WTC11 (cell line): Measurements from ENCODE around the gene FOXP1. TPM values are rescaled to one million over a fixed set of nuclear protein-coding genes. Genes with fewer than 3 reads are reported as not detected.

ENCODE experiments used
- ATAC-seq: fragments of 200-7000 bp; cut with Tn5 transposase; 2 replicates; pipeline ENCODE4 v1.10.0; 2021; ENCODE audit warnings: mild to moderate bottlenecking, moderate library complexity
- CTCF ChIA-PET: fragments of 300-600 bp; sonication (Branson Sonifier 250); formaldehyde crosslinking; loops from one replicate; lab custom pipeline; 2021; ENCODE audit warnings: antibody characterized with exemption; lab: Charles Lee
- POLR2A ChIA-PET: fragments of 350-600 bp; sonication (Branson Sonifier 250); formaldehyde crosslinking; loops from one replicate; lab custom pipeline; 2021; ENCODE audit warnings: antibody characterized with exemption; lab: Charles Lee
- DNase-seq: peaks from one replicate; pipeline ENCODE4 v3.0.0; 2021; ENCODE audit warnings: low spot score
- H3K27ac Mint-ChIP-seq: 2 replicates; pipeline ENCODE4 v1.8.0; 2021; ENCODE audit warnings: mixed read lengths
- H3K27me3 Mint-ChIP-seq: 2 replicates; pipeline ENCODE4 v1.8.0; 2021; ENCODE audit warnings: low read depth, mild to moderate bottlenecking, moderate library complexity, mixed read lengths
- H3K36me3 Mint-ChIP-seq: 2 replicates; pipeline ENCODE4 v1.8.0; 2021; ENCODE audit warnings: mixed read lengths
- H3K4me1 Mint-ChIP-seq: 2 replicates; pipeline ENCODE4 v1.8.0; 2022; ENCODE audit warnings: mixed read lengths
- H3K4me3 Mint-ChIP-seq: 2 replicates; pipeline ENCODE4 v1.8.0; 2021; ENCODE audit warnings: mild to moderate bottlenecking, moderate library complexity, mixed read lengths
- H3K9me3 Mint-ChIP-seq: 2 replicates; pipeline ENCODE4 v1.8.0; 2021; ENCODE audit warnings: mixed read lengths
- ATF2 ChIP-seq: sonication (generic); formaldehyde crosslinking; IDR thresholded peaks from 2 replicates; pipeline ENCODE4 v1.8.1; 2022; ENCODE audit warnings: low read depth, missing genetic modification reagents, borderline replicate concordance
- E2F1 ChIP-seq: sonication (generic); formaldehyde crosslinking; IDR thresholded peaks from 2 replicates; pipeline ENCODE4 v1.8.0; 2022; ENCODE audit warnings: mild to moderate bottlenecking, missing genetic modification reagents
- E2F4 ChIP-seq: sonication (generic); formaldehyde crosslinking; IDR thresholded peaks from 2 replicates; pipeline ENCODE4 v1.8.1; 2022; ENCODE audit warnings: low read depth, mild to moderate bottlenecking, moderate library complexity, missing genetic modification reagents, borderline replicate concordance
- FOXJ3 ChIP-seq: sonication (generic); formaldehyde crosslinking; IDR thresholded peaks from 2 replicates; pipeline ENCODE4 v1.9.0; 2021; ENCODE audit warnings: missing genetic modification reagents, mild to moderate bottlenecking, borderline replicate concordance
- FOXK1 ChIP-seq: sonication (generic); formaldehyde crosslinking; IDR thresholded peaks from 2 replicates; pipeline ENCODE4 v1.8.0; 2022; ENCODE audit warnings: mild to moderate bottlenecking, moderate library complexity, missing genetic modification reagents
- JAZF1 ChIP-seq: fragments of 250-450 bp; sonication (Bioruptor Pico); IDR thresholded peaks from 2 replicates; pipeline ENCODE4 v1.9.0; 2021; ENCODE audit warnings: moderate library complexity, mild to moderate bottlenecking, inconsistent platforms
- MLX ChIP-seq: sonication (generic); formaldehyde crosslinking; IDR thresholded peaks from 2 replicates; pipeline ENCODE4 v1.8.1; 2023; ENCODE audit warnings: mild to moderate bottlenecking, missing genetic modification reagents, moderate library complexity
- NFATC4 ChIP-seq: fragments of 250-450 bp; sonication (Bioruptor Pico); IDR thresholded peaks from 2 replicates; pipeline ENCODE4 v1.9.0; 2021; ENCODE audit warnings: mild to moderate bottlenecking
- SMAD3 ChIP-seq: sonication (generic); formaldehyde crosslinking; IDR thresholded peaks from 2 replicates; pipeline ENCODE4 v1.8.0; 2022; ENCODE audit warnings: missing genetic modification reagents, mild to moderate bottlenecking, borderline replicate concordance
- TP53 ChIP-seq: sonication (generic); formaldehyde crosslinking; IDR thresholded peaks from 2 replicates; pipeline ENCODE4 v1.8.1; 2023; ENCODE audit warnings: mild to moderate bottlenecking, missing genetic modification reagents
- ZBTB21 ChIP-seq: sonication (generic); formaldehyde crosslinking; IDR thresholded peaks from 2 replicates; pipeline ENCODE4 v1.8.1; 2023; ENCODE audit warnings: mild to moderate bottlenecking, missing genetic modification reagents, borderline replicate concordance
- ZNF219 ChIP-seq: sonication (generic); formaldehyde crosslinking; IDR thresholded peaks from 2 replicates; pipeline ENCODE4 v1.8.0; 2023; ENCODE audit warnings: missing genetic modification reagents, mild to moderate bottlenecking, borderline replicate concordance
- ZNF396 ChIP-seq: fragments of 250-450 bp; sonication (Bioruptor Pico); IDR thresholded peaks from 2 replicates; pipeline ENCODE4 v1.8.0; 2021; ENCODE audit warnings: mild to moderate bottlenecking, moderate library complexity, borderline replicate concordance
- ZNF532 ChIP-seq: fragments of 250-450 bp; sonication (Bioruptor Pico); IDR thresholded peaks from 2 replicates; pipeline ENCODE4 v1.9.0; 2021; ENCODE audit warnings: mild to moderate bottlenecking, borderline replicate concordance
- total RNA-seq: library from RNA; stranded (reverse); gene quantifications from 3 replicates; pipeline ENCODE4 v1.2.3, GENCODE V29; 2021

The FOXP1 gene
- total RNA-seq, 1 experiment from 2014 or later: 25.8 TPM

GRCh38 chr3:71201939-71202338 is 381.6 kb downstream of the FOXP1 start:
- no peak overlapping the region for H3K4me3 Mint-ChIP-seq
- peaks cover 50% of the 10 kb centered on the region for H3K4me1 Mint-ChIP-seq

More at GRCh38 chr3:71201939-71202338, 381.6 kb downstream of the FOXP1 start:
- Mint-ChIP-seq H3K36me3 (no peaks in the 10 kb centered on the region), H3K9me3 (no peaks in the 10 kb centered on the region), H3K27ac (peak overlapping the region; percentile 64; the same call in 1 of the 2 replicates), H3K27me3 (no peaks in the 10 kb centered on the region; the same call in 1 of the 2 replicates)
- ChIA-PET POLR2A (no interaction called here), CTCF (no interaction called here)
- no peak for DNase-seq
- TF ChIP-seq ATF2 (CRISPR knock-in tag): no peak
- no peak for TF ChIP-seq JAZF1 (CRISPR knock-in tag)
- TF ChIP-seq FOXJ3 (CRISPR knock-in tag): no peak
- no peak for TF ChIP-seq TP53 (CRISPR knock-in tag)
- no peak for TF ChIP-seq E2F1 (CRISPR knock-in tag)
- no peak for TF ChIP-seq E2F4 (CRISPR knock-in tag)
- TF ChIP-seq ZBTB21 (CRISPR knock-in tag): no peak
- no peak for TF ChIP-seq ZNF532 (CRISPR knock-in tag)
- no peak for TF ChIP-seq NFATC4 (CRISPR knock-in tag)
- no peak for TF ChIP-seq MLX (CRISPR knock-in tag)
- TF ChIP-seq ZNF219 (CRISPR knock-in tag): no peak
- TF ChIP-seq ZNF396 (CRISPR knock-in tag): no peak
- TF ChIP-seq FOXK1: no peak
- TF ChIP-seq SMAD3 (CRISPR knock-in tag): no peak
- peak; percentile 92 for ATAC-seq
